B cell (primary cell): ENCODE results near the gene PPL. TPM values are rescaled to one million over a fixed set of nuclear protein-coding genes. Genes with fewer than 3 reads are reported as not detected.

Experiments
- ATAC-seq: fragments of 200-7000 bp; cut with Tn5 transposase; one replicate; pipeline ENCODE4 v1.10.0; 2021; ENCODE audit warnings: low read depth, mild to moderate bottlenecking, moderate number of reproducible peaks, moderate library complexity
- CTCF ChIA-PET: fragments of 350-600 bp; sonication (Branson Sonifier 250); formaldehyde crosslinking; loops from one replicate; lab custom pipeline; 2021; ENCODE audit warnings: antibody characterized with exemption, inconsistent platforms; lab: Charles Lee
- POLR2A ChIA-PET: fragments of 350-600 bp; sonication (Branson Sonifier 250); formaldehyde crosslinking; loops from one replicate; lab custom pipeline; 2021; ENCODE audit warnings: antibody characterized with exemption; lab: Charles Lee
- DNase-seq: peaks from one replicate; pipeline ENCODE4 v3.0.0; 2013
- H2AFZ ChIP-seq: 2 replicates; pipeline ENCODE4 v1.6.1; 2012; ENCODE audit warnings: mild to moderate bottlenecking, low read depth, low read length; ENCODE audit not compliant: insufficient read depth, poor library complexity, severe bottlenecking
- H3K27ac ChIP-seq, 2 donors: 1 replicate in 1 of 2; 2 replicates in 1 of 2; pipeline ENCODE4 v1.5.1; 2012 to 2013; ENCODE audit warnings: low read length in 2 of 2, mild to moderate bottlenecking in 2 of 2, moderate library complexity in 1 of 2
- H3K27me3 ChIP-seq, 4 experiments: fragments of 200-600 bp in 1 of 4; sonication (generic) in 1 of 4; replicated peaks in 1 of 4; 1 replicate in 2 of 4; 2 replicates in 2 of 4; pipeline versions ENCODE4 v1.6.1 to v1.7.0; 2013 to 2016; ENCODE audit warnings: low read length in 3 of 4, mild to moderate bottlenecking in 2 of 4, mixed read lengths in 1 of 4, moderate library complexity in 1 of 4; ENCODE audit not compliant: insufficient read depth in 4 of 4, control insufficient read depth in 3 of 4; ENCODE audit errors: control extremely low read depth in 1 of 4
- H3K36me3 ChIP-seq, 2 experiments: replicated peaks in 1 of 2; 1 replicate in 1 of 2; 2 replicates in 1 of 2; pipeline versions ENCODE4 v1.6.1 to v1.7.1; 2013; ENCODE audit warnings: low read length in 1 of 2; ENCODE audit not compliant: insufficient read depth in 2 of 2, control insufficient read depth in 1 of 2; ENCODE audit errors: control extremely low read depth in 1 of 2, extremely low read depth in 1 of 2
- H3K4me1 ChIP-seq, 2 donors: fragments of 200-600 bp in 1 of 2; sonication (generic) in 1 of 2; 1 replicate in 1 of 2; 2 replicates in 1 of 2; pipeline versions ENCODE4 v1.5.1 to v1.6.1; 2013 to 2017; ENCODE audit warnings: low read length in 2 of 2; ENCODE audit not compliant: control insufficient read depth in 2 of 2, insufficient read depth in 2 of 2
- H3K4me2 ChIP-seq: replicated peaks from 2 replicates; pipeline ENCODE3; 2012; ENCODE audit warnings: mild to moderate bottlenecking, low read depth, low read length; ENCODE audit not compliant: poor library complexity, severe bottlenecking
- H3K4me3 ChIP-seq, 5 experiments: fragments of 200-600 bp in 1 of 5; sonication (generic) in 1 of 5; 1 replicate in 3 of 5; 2 replicates in 2 of 5; pipeline versions ENCODE4 v1.5.1 to v1.7.0; 2011 to 2016; ENCODE audit warnings: low read length in 4 of 5, mild to moderate bottlenecking in 4 of 5, low read depth in 2 of 5, control low read depth in 1 of 5, moderate library complexity in 1 of 5; ENCODE audit not compliant: insufficient read depth in 1 of 5; ENCODE audit errors: control extremely low read depth in 1 of 5, extremely low read depth in 1 of 5
- H3K79me2 ChIP-seq: fragments of 200-600 bp; sonication (generic); one replicate; pipeline ENCODE4 v1.6.0; 2016; ENCODE audit warnings: low read length; ENCODE audit not compliant: control insufficient read depth, insufficient read depth
- H3K9ac ChIP-seq: fragments of 200-600 bp; sonication (generic); 2 replicates; pipeline ENCODE4 v1.6.1; 2017; ENCODE audit warnings: mild to moderate bottlenecking, low read length, moderate library complexity
- H3K9me3 ChIP-seq, 3 donors: one replicate each; pipeline versions ENCODE4 v1.6.1 to v1.7.1; 2013; ENCODE audit warnings: low read length in 2 of 3; ENCODE audit not compliant: control insufficient read depth in 2 of 3, insufficient read depth in 1 of 3; ENCODE audit errors: control extremely low read depth in 1 of 3
- H4K20me1 ChIP-seq: 2 replicates; pipeline ENCODE4 v1.6.0; 2012; ENCODE audit warnings: mild to moderate bottlenecking, low read length; ENCODE audit not compliant: insufficient read depth, control insufficient read depth, poor library complexity, severe bottlenecking
- H3K27ac Mint-ChIP-seq: one replicate; pipeline ENCODE4 v1.8.0; 2021; ENCODE audit warnings: mixed read lengths
- H3K27me3 Mint-ChIP-seq: one replicate; pipeline ENCODE4 v1.8.0; 2021; ENCODE audit warnings: mixed read lengths
- H3K4me1 Mint-ChIP-seq: one replicate; pipeline ENCODE4 v1.8.0; 2021; ENCODE audit warnings: mixed read lengths
- H3K4me3 Mint-ChIP-seq: one replicate; pipeline ENCODE4 v1.8.0; 2021; ENCODE audit warnings: mixed read lengths
- H3K9me3 Mint-ChIP-seq: one replicate; pipeline ENCODE4 v1.8.0; 2022; ENCODE audit warnings: mixed read lengths; ENCODE audit not compliant: insufficient read depth
- CTCF ChIP-seq: fragments of 200-600 bp; IDR thresholded peaks from one replicate; pipeline ENCODE4 v1.8.0; 2022; ENCODE audit warnings: antibody characterized with exemption, mild to moderate bottlenecking
- EZH2 ChIP-seq: IDR thresholded peaks from 2 replicates; pipeline ENCODE4 v1.6.1; 2012; ENCODE audit warnings: borderline replicate concordance, low read depth, mild to moderate bottlenecking, moderate library complexity, low read length; ENCODE audit not compliant: insufficient read depth, poor library complexity, severe bottlenecking
- WGBS: methylation state at CpG from one replicate; pipeline ENCODE4 v1.1.5; 2013; ENCODE audit warnings: missing lambda C conversion rate; ENCODE audit not compliant: insufficient coverage; 5-methylcytosine and 5-hydroxymethylcytosine counted together
- intact Hi-C: fragments of 100-400 bp; cut with micrococcal nuclease; formaldehyde crosslinking; loops from one replicate; pipeline ENCODE4 v1.10.0; 2022
- polyA plus RNA-seq: library from polyadenylated mRNA; depleted of rRNA; stranded (reverse); fragments of >200 nt; gene quantifications from 2 replicates; pipeline ENCODE4 v1.2.3, GENCODE V29; 2012
- total RNA-seq, 2 donors: library from RNA; stranded (reverse); fragments of 120-200 nt in 1 of 2; gene quantifications; 1 replicate in 1 of 2; 2 replicates in 1 of 2; pipeline versions ENCODE4 v1.2.3 to v1.2.4, GENCODE V29; 2013 to 2022

PPL gene
- total and polyA plus RNA-seq, 2 donors (not counting 1 experiment from before 2014, with no cell fraction given) = not detected

GRCh38 chr16:4957720-4958509 is 21.0 kb upstream of the PPL start, which contains the start of gene SEC14L5:
SEC14L5 (plus strand) TSS chr16:4958330; CDS start chr16:4959324, 994 bp downstream.
- Histone ChIP-seq H3K36me3 (no peaks in the 10 kb centered on the region), H4K20me1 (no peaks in the 10 kb centered on the region), H3K4me1 (peaks cover 15% of the 10 kb centered on the region in 2 donors), H3K27me3 (peaks cover 0 to 58% (median 23%) of the 10 kb centered on the region in 4 experiments), H3K27ac (no peak within 1 kb of the TSS), H3K9me3 (peaks cover 0 to 20% (median 0%) of the 10 kb centered on the region in 3 donors), H3K9ac (peak within 1 kb of the TSS; percentile 50), H3K4me3 (peak within 1 kb of the TSS in 3 of 5 experiments; percentile 37 to 47 (median 46)), H3K4me2 (peak within 1 kb of the TSS; percentile 76), H3K79me2 (no peaks in the 10 kb centered on the region), H2AFZ (peak within 1 kb of the TSS; percentile 63)
- peaks cover 54% of the 10 kb centered on the region for H3K27me3 Mint-ChIP-seq
- 3% methylated on average over 56 of the region's 56 CpGs for WGBS
- DNase-seq (peak; percentile 86), ATAC-seq (peak; percentile 93)
- no peaks in the 10 kb centered on the region for H3K9me3 Mint-ChIP-seq
- intact Hi-C loops = loop anchor here (5.0 to 10.0 kb wide), 3 partner anchors 139 to 1433 kb away; partner anchors contain the start of gene EEF2KMT
- no peak for TF ChIP-seq CTCF
- no peak for TF ChIP-seq EZH2
- H3K4me1 Mint-ChIP-seq = peaks cover 19% of the 10 kb centered on the region
- peak within 1 kb of the TSS; percentile 32 for H3K27ac Mint-ChIP-seq
- ChIA-PET CTCF (interaction anchor here (1.4 to 1.7 kb wide), 2 partner anchors 9 to 18 kb away, joined by 3 to 5 read pairs; no protein-coding TSS in a partner anchor), POLR2A (interaction anchor here (0.5 to 0.7 kb wide), 4 partner anchors 38 to 235 kb away, joined by 3 to 6 read pairs (median 4); no protein-coding TSS in a partner anchor)
- peak within 1 kb of the TSS; percentile 85 for H3K4me3 Mint-ChIP-seq
